HCT116 (cell line): ENCODE measurements around the gene DCHS1. TPM values are rescaled to one million over a fixed set of nuclear protein-coding genes. Genes with fewer than 3 reads are reported as not detected.

Experiments
- ATAC-seq: fragments of 200-7000 bp; cut with Tn5 transposase; 2 replicates; pipeline ENCODE4 v1.9.1; 2020; ENCODE audit warnings: mild to moderate bottlenecking, moderate library complexity
- BruUV-seq: library from RNA; stranded (reverse); fragments of 400-500 nt; replicated peaks from 2 replicates; lab custom pipeline; 2021; lab: Mats Ljungman, UMichigan
- CTCF ChIA-PET: fragments of 300-600 bp; sonication (Branson Sonifier 250); formaldehyde crosslinking; loops from one replicate; lab custom pipeline; 2021; ENCODE audit warnings: antibody characterized with exemption; lab: Charles Lee
- POLR2A ChIA-PET: fragments of 300-600, 350-600 bp; sonication (Branson Sonifier 250); formaldehyde crosslinking; loops from one replicate; lab custom pipeline; 2021; ENCODE audit warnings: antibody characterized with exemption; lab: Charles Lee
- RAD21 ChIA-PET, 2 experiments: fragments of 300-600 bp; sonication (Branson Sonifier 250); formaldehyde crosslinking; loops; one replicate each; lab custom pipeline; 2023; ENCODE audit warnings: low total read pairs in 2 of 2; ENCODE audit not compliant: uncharacterized antibody in 2 of 2, unreplicated experiment in 2 of 2, low non-redundant PET in 1 of 2; lab: Charles Lee
- DNase-seq: peaks from one replicate; pipeline ENCODE4 v3.0.0-alpha.2; 2010; ENCODE audit warnings: low read depth, low spot score
- H2AFZ ChIP-seq: fragments of 200-600 bp; shearing (Covaris generic), sonication (generic); 2 replicates; pipeline ENCODE4 v1.6.1; 2017; ENCODE audit warnings: low read depth, mixed run types, mixed read lengths, antibody characterized with exemption, low read length; ENCODE audit not compliant: poor library complexity, severe bottlenecking
- H3K27ac ChIP-seq: 2 replicates; pipeline ENCODE4 v1.5.1; 2012; ENCODE audit warnings: low read depth, low read length
- H3K27me3 ChIP-seq: fragments of 200-600 bp; sonication (generic); 2 replicates; pipeline ENCODE4 v1.6.1; 2016; ENCODE audit warnings: mixed run types, low read length, mixed read lengths; ENCODE audit not compliant: insufficient read depth
- H3K36me3 ChIP-seq, 2 experiments: fragments of 200-500 bp in 1 of 2; fragments of 200-600 bp in 1 of 2; sonication (Bioruptor generic) in 1 of 2; sonication (generic) in 1 of 2; 2 replicates each; pipeline versions ENCODE4 v1.5.1 to v1.6.1; 2014 to 2016; ENCODE audit warnings: low read length in 2 of 2, inconsistent platforms in 1 of 2, mixed read lengths in 1 of 2, mixed run types in 1 of 2; ENCODE audit not compliant: insufficient read depth in 2 of 2, control insufficient read depth in 1 of 2
- H3K4me1 ChIP-seq, 2 experiments: fragments of 200-600 bp in 1 of 2; sonication (generic) in 1 of 2; 2 replicates each; pipeline versions ENCODE4 v1.5.1 to v1.6.1; 2012 to 2017; ENCODE audit warnings: low read length in 2 of 2, inconsistent platforms in 1 of 2, mild to moderate bottlenecking in 1 of 2, mixed read lengths in 1 of 2, mixed run types in 1 of 2, moderate library complexity in 1 of 2; ENCODE audit not compliant: insufficient read depth in 2 of 2, control insufficient read depth in 1 of 2
- H3K4me2 ChIP-seq: fragments of 200-600 bp; sonication (generic); 2 replicates; pipeline ENCODE4 v1.6.1; 2017; ENCODE audit warnings: mixed run types, low read length, mixed read lengths
- H3K4me3 ChIP-seq, 2 experiments: fragments of 200-600 bp in 1 of 2; sonication (generic) in 1 of 2; replicated peaks in 1 of 2; 2 replicates each; pipeline ENCODE4 v1.5.1; 2011 to 2016; ENCODE audit warnings: low read length in 2 of 2, control low read depth in 1 of 2, low read depth in 1 of 2, mild to moderate bottlenecking in 1 of 2, mixed read lengths in 1 of 2, mixed run types in 1 of 2
- H3K79me2 ChIP-seq: fragments of 200-600 bp; sonication (generic); 2 replicates; pipeline ENCODE4 v1.6.1; 2017; ENCODE audit warnings: mild to moderate bottlenecking, mixed run types, low read length, moderate library complexity, mixed read lengths; ENCODE audit not compliant: insufficient read depth
- H3K9ac ChIP-seq: fragments of 200-600 bp; sonication (generic); 2 replicates; pipeline ENCODE4 v1.6.1; 2016; ENCODE audit warnings: low read length, mixed read lengths
- H3K9me2 ChIP-seq: fragments of 200-600 bp; sonication (generic), shearing (Covaris generic); 2 replicates; pipeline ENCODE4 v1.6.1; 2017; ENCODE audit warnings: mixed run types, mild to moderate bottlenecking, moderate library complexity; ENCODE audit not compliant: insufficient read depth
- H3K9me3 ChIP-seq, 2 experiments: fragments of 200-500 bp in 1 of 2; fragments of 200-600 bp in 1 of 2; sonication (Bioruptor generic) in 1 of 2; sonication (generic) in 1 of 2; 2 replicates each; pipeline ENCODE4 v1.6.1; 2014 to 2017; ENCODE audit warnings: low read length in 2 of 2, mixed read lengths in 2 of 2, inconsistent platforms in 1 of 2, low read depth in 1 of 2, mild to moderate bottlenecking in 1 of 2, mixed run types in 1 of 2, moderate library complexity in 1 of 2; ENCODE audit not compliant: control insufficient read depth in 1 of 2, insufficient read depth in 1 of 2
- H4K20me1 ChIP-seq: fragments of 200-600 bp; sonication (generic), shearing (Covaris generic); 2 replicates; pipeline ENCODE4 v1.6.1; 2017; ENCODE audit warnings: mixed run types, mild to moderate bottlenecking, moderate library complexity; ENCODE audit not compliant: insufficient read depth
- CBX3 ChIP-seq: IDR thresholded peaks from 2 replicates; pipeline ENCODE4 v1.6.1; 2012; ENCODE audit warnings: low read depth
- CEBPB ChIP-seq: IDR thresholded peaks from 2 replicates; pipeline ENCODE4 v1.6.1; 2012; ENCODE audit warnings: low read depth
- CTCF ChIP-seq, 3 experiments: fragments of 200-600 bp in 1 of 3; sonication (generic) in 1 of 3; IDR thresholded peaks in 2 of 3; conservative IDR thresholded peaks in 1 of 3; 2 replicates each; pipeline ENCODE4 v1.5.1; 2012 to 2017; ENCODE audit warnings: low read depth in 2 of 3, low read length in 2 of 3, antibody characterized with exemption in 1 of 3, borderline replicate concordance in 1 of 3, control low read depth in 1 of 3, mild to moderate bottlenecking in 1 of 3, mixed read lengths in 1 of 3, mixed run types in 1 of 3, moderate library complexity in 1 of 3; ENCODE audit not compliant: insufficient read depth in 1 of 3
- EGR1 ChIP-seq: IDR thresholded peaks from 2 replicates; pipeline ENCODE4 v1.6.1; 2012; ENCODE audit warnings: low read depth
- ELF1 ChIP-seq: IDR thresholded peaks from 2 replicates; pipeline ENCODE4 v1.6.1; 2012; ENCODE audit warnings: low read depth, borderline replicate concordance
- EZH2 ChIP-seq: fragments of 200-600 bp; sonication (generic); IDR thresholded peaks from 2 replicates; pipeline ENCODE4 v1.6.1; 2017; ENCODE audit warnings: antibody characterized with exemption, mixed run types
- EZH2phosphoT487 ChIP-seq: fragments of 200-600 bp; IDR thresholded peaks from 2 replicates; pipeline ENCODE4 v1.6.1; 2018; ENCODE audit warnings: antibody characterized with exemption, borderline replicate concordance
- FOSL1 ChIP-seq: IDR thresholded peaks from 2 replicates; pipeline ENCODE4 v1.6.1; 2012; ENCODE audit warnings: low read depth
- POLR2A ChIP-seq: IDR thresholded peaks from 2 replicates; pipeline ENCODE4 v1.7.0; 2011; ENCODE audit warnings: borderline replicate concordance; ENCODE audit not compliant: insufficient read depth, insufficient read length; ENCODE audit errors: extremely low read depth
- POLR2AphosphoS5 ChIP-seq: IDR thresholded peaks from 2 replicates; pipeline ENCODE4 v1.6.1; 2011; ENCODE audit warnings: mild to moderate bottlenecking, low read depth, low read length, moderate library complexity
- RAD21 ChIP-seq: IDR thresholded peaks from 2 replicates; pipeline ENCODE4 v1.6.1; 2012; ENCODE audit warnings: low read depth, mild to moderate bottlenecking
- SP1 ChIP-seq: IDR thresholded peaks from 2 replicates; pipeline ENCODE4 v1.6.1; 2012; ENCODE audit warnings: low read depth
- SRF ChIP-seq: IDR thresholded peaks from 2 replicates; pipeline ENCODE4 v1.6.1; 2012; ENCODE audit warnings: low read depth
- TCF7L2 ChIP-seq: IDR thresholded peaks from 2 replicates; pipeline ENCODE4 v1.7.0; 2011; ENCODE audit warnings: borderline replicate concordance, inconsistent platforms; ENCODE audit not compliant: insufficient read depth, insufficient read length; ENCODE audit errors: extremely low read depth
- YY1 ChIP-seq: IDR thresholded peaks from 2 replicates; pipeline ENCODE4 v1.6.1; 2011; ENCODE audit warnings: low read length, low read depth, moderate library complexity, mild to moderate bottlenecking; ENCODE audit not compliant: insufficient replicate concordance; ENCODE audit errors: extremely low read depth
- ZFX ChIP-seq: fragments of 450-650 bp; IDR thresholded peaks from 2 replicates; pipeline ENCODE4 v1.6.1; 2017
- ZNF274 ChIP-seq: fragments of 200-500 bp; sonication (Bioruptor generic); IDR thresholded peaks from 2 replicates; pipeline ENCODE4 v1.6.1; 2014; ENCODE audit warnings: mild to moderate bottlenecking, low read depth, low read length, inconsistent platforms
- intact Hi-C: fragments of 100-400 bp; cut with micrococcal nuclease; formaldehyde crosslinking; loops from 2 replicates; pipeline ENCODE4 v1.10.0; 2022
- total RNA-seq: library from RNA; stranded (reverse); gene quantifications from one replicate; pipeline ENCODE4 v1.2.1, GENCODE V29; 2021; ENCODE audit not compliant: unreplicated experiment
- TF ChIP-seq, protein P1 (sequence below): IDR thresholded peaks from 2 replicates; pipeline ENCODE4 v1.6.1; 2012; ENCODE audit warnings: low read depth
- TF ChIP-seq, protein P2 (sequence below): IDR thresholded peaks from 2 replicates; pipeline ENCODE4 v1.6.1; 2012

Gene DCHS1
- total RNA-seq, 1 experiment from 2014 or later = 0.30 TPM

GRCh38 chr11:6682936-6683861, 27.6 kb upstream of the DCHS1 start, which contains the start of gene MRPL17:
TSS of gene MRPL17 (minus strand) at chr11:6683340. CDS start at chr11:6683296, 44 bp downstream.
- H3K27ac ChIP-seq = peak within 1 kb of the TSS; percentile 66
- H3K27me3 ChIP-seq = no peaks in the 10 kb centered on the region
- peaks cover 7 to 15% of the 10 kb centered on the region in 2 experiments; a peak in 3 of 4 replicates for H3K4me1 ChIP-seq
- peak; percentile 99 for DNase-seq
- peak within 1 kb of the TSS; percentile 71 to 92 for H3K4me3 ChIP-seq
- no peaks in the 10 kb centered on the region for H4K20me1 ChIP-seq
- ATAC-seq = peak; percentile 96
- BruUV-seq = no TSS peak
- peaks cover 26% of the 10 kb centered on the region for H3K79me2 ChIP-seq
- no peaks in the 10 kb centered on the region for H3K9me3 ChIP-seq
- peak within 1 kb of the TSS; percentile 94 for H3K4me2 ChIP-seq
- RAD21 ChIA-PET = interaction anchor here (1.1 to 1.3 kb wide), 2 partner anchors 152 to 202 kb away, joined by 3 to 6 read pairs; partner anchors contain the start of genes ARFIP2 (in 1 of the 2) and TIMM10B (in 1 of the 2)
- intact Hi-C loops = loop anchor here (1.0 to 2.0 kb wide), 3 partner anchors 78 to 304 kb away; no protein-coding TSS in a partner anchor
- H3K9ac ChIP-seq = peak within 1 kb of the TSS; percentile 98
- H2AFZ ChIP-seq = peak within 1 kb of the TSS; percentile 62
- no peaks in the 10 kb centered on the region for H3K9me2 ChIP-seq
- POLR2A ChIA-PET = interaction anchor here (0.9 to 1.3 kb wide), 5 partner anchors 9 to 79 kb away, joined by 3 to 7 read pairs (median 4); partner anchors contain the start of genes ILK and TPP1
- peaks cover 13 to 14% of the 10 kb centered on the region in 2 experiments for H3K36me3 ChIP-seq
- CTCF ChIA-PET = interaction anchor here (0.6 to 2.6 kb wide), 14 partner anchors 10 to 320 kb away, joined by 3 to 27 read pairs (median 6); partner anchors contain the start of genes TAF10 and TPP1
- TF ChIP-seq SP1 (peak; percentile 55), TCF7L2 (peak; percentile 30), CTCF (IDR thresholded peaks at IDR 0.05 in 2 of 3, conservative IDR thresholded peaks at IDR 0.05 in 1 of 3; ENCODE audit: borderline replicate concordance in 1 of 3, insufficient read depth in 1 of 3, low read depth in 2 of 3, low read length in 2 of 3) (peak; percentile 84 to 91 (median 85)), YY1 (peak; percentile 50), POLR2AphosphoS5 (peak; percentile 98), SRF (no peak), ZFX (peak; percentile 82), FOSL1 (no peak), ELF1 (no peak), CBX3 (peak; percentile 71; the same call in 1 of the 2 replicates), EZH2phosphoT487 (no peak), CEBPB (no peak), ZNF274 (no peak), EGR1 (0 out of 2 replicates have a peak, but pooled peaks have one; percentile 16), RAD21 (peak; percentile 81), POLR2A (peak; percentile 95), EZH2 (no peak)
- TF ChIP-seq, protein P1, sequence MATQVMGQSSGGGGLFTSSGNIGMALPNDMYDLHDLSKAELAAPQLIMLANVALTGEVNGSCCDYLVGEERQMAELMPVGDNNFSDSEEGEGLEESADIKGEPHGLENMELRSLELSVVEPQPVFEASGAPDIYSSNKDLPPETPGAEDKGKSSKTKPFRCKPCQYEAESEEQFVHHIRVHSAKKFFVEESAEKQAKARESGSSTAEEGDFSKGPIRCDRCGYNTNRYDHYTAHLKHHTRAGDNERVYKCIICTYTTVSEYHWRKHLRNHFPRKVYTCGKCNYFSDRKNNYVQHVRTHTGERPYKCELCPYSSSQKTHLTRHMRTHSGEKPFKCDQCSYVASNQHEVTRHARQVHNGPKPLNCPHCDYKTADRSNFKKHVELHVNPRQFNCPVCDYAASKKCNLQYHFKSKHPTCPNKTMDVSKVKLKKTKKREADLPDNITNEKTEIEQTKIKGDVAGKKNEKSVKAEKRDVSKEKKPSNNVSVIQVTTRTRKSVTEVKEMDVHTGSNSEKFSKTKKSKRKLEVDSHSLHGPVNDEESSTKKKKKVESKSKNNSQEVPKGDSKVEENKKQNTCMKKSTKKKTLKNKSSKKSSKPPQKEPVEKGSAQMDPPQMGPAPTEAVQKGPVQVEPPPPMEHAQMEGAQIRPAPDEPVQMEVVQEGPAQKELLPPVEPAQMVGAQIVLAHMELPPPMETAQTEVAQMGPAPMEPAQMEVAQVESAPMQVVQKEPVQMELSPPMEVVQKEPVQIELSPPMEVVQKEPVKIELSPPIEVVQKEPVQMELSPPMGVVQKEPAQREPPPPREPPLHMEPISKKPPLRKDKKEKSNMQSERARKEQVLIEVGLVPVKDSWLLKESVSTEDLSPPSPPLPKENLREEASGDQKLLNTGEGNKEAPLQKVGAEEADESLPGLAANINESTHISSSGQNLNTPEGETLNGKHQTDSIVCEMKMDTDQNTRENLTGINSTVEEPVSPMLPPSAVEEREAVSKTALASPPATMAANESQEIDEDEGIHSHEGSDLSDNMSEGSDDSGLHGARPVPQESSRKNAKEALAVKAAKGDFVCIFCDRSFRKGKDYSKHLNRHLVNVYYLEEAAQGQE = no peak
- TF ChIP-seq, protein P2, sequence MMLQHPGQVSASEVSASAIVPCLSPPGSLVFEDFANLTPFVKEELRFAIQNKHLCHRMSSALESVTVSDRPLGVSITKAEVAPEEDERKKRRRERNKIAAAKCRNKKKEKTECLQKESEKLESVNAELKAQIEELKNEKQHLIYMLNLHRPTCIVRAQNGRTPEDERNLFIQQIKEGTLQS = no peak
